Stimulated activated naive CD4-positive, alpha-beta T cell treated with Interleukin-2 at 50 U/mL for 16 hours (primary cell): ENCODE results near the gene GPR68.
"Not testable (repeated sequence)": the region's sequence is repeated elsewhere in the genome, so short reads cannot be mapped to it uniquely, and the experiment has no call there.

Source experiments
- DNase-seq: peaks from one replicate; lab custom pipeline; 2025; lab: John Stamatoyannopoulos, UW

The GPR68 gene

DNA sequence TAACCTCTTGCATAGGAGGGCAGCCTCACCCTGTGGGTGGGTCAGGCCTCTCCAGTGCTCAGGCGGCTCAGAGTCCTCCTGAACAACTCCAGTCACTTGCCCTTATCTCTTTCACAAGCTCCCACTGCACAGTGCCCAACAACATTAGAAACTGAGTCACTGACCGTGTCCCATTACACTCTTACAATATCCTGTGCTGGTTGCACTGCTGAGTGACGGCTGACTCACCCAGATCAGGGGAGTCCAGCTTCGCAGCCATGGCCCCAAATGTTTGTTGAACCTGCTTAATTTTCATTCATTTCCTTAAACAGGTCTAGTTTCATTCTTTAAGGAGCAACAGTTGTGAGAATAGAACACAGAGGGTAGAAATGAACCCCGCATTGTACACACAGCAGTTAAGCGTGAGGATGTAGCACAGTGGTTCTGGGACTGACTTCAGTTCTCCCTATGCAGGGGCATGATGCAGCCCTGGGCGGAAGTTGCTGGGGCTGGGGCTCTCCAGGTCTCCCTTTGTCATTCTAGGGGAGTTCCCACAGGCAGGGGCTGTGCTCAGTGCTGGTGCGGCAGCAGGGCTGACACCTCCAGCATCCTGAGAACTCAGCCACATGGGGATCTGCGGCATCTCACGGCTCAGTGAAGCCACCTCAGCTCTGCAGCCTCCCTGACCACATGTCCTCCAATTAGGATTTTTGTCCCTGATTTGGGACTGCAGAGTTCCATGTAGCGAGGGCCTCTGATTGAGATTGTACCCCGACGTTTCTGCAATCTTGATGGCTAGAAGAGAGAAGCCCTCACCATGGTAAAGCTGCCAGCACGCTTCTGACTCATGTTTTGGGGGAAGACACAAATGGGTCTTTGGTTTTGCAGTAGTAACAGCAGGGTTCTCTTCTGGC is 16.1 kb downstream of the GPR68 start:
- DNase-seq: peak; percentile 87

DNA sequence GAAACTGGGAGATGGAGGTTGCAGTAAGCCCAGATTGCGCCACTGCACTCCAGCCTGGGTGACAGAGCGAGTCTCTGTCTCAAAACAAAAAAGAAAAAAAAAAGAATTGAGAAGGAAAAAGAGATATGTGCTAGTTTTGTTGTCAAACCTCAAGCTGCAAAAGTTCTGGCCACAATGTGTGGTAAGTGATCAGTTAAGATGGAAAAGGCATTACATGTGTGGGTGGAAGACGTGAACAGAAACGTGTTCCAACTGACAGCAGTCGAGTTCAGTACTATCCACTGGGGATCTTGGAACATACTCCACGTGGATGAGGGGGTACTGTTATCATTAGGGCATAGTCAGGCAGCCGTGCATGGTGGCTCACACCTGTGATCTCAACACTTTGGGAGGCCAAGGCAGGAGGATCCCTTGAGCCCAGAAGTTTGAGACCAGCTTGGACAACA is 17.3 kb downstream of the GPR68 start:
- peak; percentile 23 for DNase-seq

DNA sequence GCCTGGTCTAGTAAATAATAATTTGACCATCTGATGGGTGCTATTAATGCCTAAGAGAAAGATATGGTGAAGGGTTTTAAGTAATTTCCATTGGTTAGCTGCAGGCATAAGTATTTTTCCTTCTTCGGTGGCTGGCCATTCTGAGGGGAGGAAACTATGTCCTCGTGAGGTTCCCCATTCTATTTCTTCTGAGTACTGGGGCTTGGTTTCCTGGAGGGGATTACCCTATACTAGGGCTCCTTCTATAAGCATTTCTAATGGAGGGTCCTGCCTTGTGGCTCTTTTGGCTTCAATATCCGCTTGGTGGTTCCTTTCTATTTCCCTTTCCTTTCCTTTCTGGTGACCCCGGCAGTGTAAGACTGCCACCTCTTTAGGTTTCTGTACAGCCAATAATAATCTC is 18.1 kb downstream of the GPR68 start:
- not testable (repeated sequence) for DNase-seq

GRCh38 chr14:91225025-91225424 is 19.5 kb downstream of the GPR68 start:
- no peak for DNase-seq

DNA sequence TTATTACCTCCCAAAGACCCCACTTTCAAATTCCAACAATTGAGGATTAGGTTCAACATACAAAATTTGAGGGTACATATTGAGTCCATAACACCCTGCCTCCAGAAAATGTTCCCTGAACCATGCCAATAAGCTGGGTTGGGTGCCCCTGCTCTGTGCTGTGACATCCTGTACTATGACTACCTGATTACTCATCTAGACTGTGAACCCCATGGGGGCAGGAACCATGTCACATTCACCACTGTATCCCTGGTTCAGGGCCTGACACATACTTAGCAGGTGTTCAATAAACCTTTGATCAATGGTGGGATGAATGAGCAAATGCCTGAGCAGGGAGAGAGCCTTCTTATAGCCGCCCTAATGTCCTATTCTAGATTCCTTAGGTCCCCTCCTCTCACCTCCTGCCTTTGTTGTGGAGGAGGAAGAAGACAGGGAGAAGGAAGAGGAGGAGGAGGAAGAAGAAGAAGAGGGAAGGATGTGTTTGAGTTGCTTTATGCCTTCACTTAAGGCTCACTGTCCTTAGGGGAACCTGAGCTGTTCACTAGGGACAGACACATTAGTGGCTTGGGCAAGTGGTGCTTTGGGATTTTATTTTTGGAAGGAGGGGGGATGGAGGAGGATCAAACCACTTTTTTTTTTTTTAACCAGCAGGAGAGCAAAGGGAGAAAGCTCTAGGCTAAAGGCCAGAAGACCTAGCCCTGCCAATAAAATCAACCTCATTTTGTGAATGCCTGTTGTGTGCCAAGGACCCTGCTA is 21.3 kb downstream of the GPR68 start:
- DNase-seq: peak; percentile 21

GRCh38 chr14:91221270-91221669 is 23.2 kb downstream of the GPR68 start:
- no peak for DNase-seq

DNA sequence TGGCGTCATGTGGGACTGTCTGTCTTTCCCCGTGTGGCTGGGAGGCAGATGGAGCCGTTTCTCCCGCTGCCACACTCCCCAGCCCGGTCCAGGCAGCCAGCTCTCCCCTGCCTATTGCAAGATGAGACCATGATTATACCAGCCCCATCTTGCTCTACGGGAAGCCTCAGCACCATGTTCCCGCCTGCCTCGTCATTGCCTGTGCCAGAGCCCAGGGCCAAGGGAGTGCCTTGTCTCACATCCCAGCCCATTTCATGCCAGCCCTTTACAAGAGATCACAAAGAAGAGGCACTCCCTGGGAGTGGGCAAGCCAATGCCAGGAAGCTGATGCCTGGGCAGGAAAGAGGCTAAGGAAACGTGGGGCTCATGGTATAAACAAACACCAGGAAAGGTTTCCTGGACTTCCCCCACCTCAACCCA is 23.9 kb downstream of the GPR68 start:
- no peak for DNase-seq

GRCh38 chr14:91219517-91220389 is 24.8 kb downstream of the GPR68 start:
- DNase-seq: no peak

DNA sequence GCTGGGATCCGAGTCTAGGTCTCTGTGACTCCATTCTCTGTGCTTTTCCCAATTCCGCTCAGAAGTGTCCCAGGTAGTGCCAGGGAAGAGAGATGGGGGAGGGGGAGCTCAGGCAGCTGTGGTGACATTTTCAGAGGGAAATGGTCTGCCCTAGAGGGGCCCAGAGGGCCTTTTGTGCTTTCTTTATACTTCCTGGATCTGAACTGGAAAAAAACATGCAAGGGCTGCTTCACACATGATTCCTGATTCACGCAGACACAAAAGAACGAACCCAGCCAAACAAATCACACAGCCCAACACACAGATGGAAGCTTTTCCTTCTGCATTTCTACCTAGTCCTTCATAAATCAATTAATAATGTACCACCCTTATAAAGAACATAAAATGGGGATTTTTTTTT is 26.5 kb downstream of the GPR68 start:
- DNase-seq: no peak

- no peak for DNase-seq
Measured at GRCh38 chr14:91216731-91217226, 27.7 kb downstream of the GPR68 start.

- no peak for DNase-seq
Measured at GRCh38 chr14:91215381-91215780, 29.1 kb downstream of the GPR68 start.

GRCh38 chr14:91214306-91214705 is 30.2 kb downstream of the GPR68 start:
- no peak for DNase-seq

GRCh38 chr14:91211017-91211416 is 33.5 kb downstream of the GPR68 start:
- no peak for DNase-seq

GRCh38 chr14:91207008-91207407 is 37.5 kb downstream of the GPR68 start:
- no peak for DNase-seq

- no peak for DNase-seq
Measured at GRCh38 chr14:91205459-91205858, 39.0 kb downstream of the GPR68 start.

DNA sequence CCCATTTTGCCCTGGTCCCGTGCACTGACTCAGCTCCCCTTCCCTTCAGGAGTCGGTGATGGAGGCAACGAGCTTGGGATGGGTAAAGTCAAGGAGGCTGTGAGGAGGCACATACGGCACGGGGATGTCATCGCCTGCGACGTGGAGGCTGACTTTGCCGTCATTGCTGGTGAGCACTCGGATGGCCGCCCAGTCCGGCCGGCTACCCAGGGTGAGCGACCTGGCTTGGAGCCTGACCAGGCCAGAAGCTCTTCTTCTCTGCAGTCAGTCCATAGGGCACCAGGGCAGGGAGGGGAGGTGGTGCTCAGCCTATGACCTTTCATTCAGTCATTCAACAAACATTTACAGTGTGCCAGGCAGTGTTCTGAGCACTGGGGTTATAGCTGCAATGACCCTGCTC is 39.8 kb downstream of the GPR68 start:
- no peak for DNase-seq

DNA sequence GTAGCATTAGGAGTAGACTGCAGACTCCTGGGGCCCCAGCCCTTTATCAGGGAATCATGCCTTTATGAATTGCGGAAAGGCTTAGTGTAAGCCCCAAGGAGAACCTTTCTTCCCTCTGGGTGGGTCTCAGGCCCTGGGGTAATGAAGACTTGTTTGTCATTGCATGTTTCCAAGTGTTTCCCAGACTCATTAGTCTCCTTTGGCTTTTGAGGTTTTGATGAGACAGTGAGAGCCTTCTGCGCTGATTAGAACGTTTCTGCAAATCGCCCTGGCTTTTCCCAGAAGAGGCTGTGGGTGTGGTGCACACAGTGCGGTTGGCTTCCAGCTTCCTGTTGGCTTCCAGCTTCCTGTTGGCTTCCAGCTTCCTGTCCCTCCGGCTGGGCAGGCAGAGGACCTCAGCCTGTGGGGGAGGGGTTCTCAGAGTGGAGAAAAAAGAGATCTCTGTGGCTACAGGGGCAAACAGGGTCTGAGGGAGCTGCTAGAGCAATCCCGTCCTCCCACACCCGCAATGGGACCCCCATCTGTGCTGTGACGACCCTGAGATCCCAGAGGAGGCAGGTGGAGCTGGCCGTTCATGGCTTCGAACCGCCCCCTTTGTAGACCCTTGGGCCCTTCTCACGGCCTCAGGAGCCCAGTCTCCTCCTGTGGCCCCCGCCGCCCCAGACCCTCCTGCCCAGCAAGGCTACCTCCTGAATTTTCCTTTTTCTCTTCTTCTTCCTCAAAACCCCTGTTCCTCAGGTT is 42.1 kb downstream of the GPR68 start:
- DNase-seq: no peak

DNA sequence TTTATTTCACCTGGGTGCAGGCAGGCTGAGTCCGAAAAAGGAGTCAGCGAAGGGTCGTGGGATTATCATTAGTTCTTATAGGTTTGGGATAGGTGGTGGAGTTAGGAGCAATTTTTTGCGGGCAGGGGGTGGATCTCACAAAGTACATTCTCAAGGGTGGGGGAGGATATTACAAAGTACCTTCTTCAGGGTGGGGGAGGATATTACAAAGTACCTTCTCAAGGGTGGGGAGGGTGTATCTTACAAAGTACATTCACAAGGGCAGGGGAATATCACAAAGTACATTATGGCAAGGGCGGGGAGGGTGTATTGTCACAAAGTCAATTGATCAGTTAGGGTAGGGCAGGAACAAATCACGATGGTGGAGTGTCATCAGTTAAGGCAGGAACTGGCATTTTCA is 43.7 kb downstream of the GPR68 start:
- DNase-seq: not testable (repeated sequence)

DNA sequence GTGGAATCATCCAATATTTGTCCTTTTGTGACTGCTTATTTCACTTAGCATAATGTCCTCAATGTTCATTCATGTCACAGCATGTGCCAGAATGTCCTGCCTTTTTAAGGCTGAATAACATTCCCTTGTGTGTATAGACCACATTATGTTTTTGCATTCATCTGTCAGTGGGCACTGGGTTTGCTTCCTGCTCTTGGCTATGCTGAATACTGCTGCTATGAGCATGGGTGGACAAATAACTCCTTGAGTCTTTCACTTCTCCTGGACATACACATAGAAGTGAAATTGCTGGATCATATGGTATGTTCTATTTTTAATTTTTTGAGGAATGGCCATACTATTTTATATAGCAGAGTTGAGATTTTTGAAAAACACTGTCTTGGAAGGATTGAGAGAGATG is 46.9 kb downstream of the GPR68 start:
- no peak for DNase-seq

DNA sequence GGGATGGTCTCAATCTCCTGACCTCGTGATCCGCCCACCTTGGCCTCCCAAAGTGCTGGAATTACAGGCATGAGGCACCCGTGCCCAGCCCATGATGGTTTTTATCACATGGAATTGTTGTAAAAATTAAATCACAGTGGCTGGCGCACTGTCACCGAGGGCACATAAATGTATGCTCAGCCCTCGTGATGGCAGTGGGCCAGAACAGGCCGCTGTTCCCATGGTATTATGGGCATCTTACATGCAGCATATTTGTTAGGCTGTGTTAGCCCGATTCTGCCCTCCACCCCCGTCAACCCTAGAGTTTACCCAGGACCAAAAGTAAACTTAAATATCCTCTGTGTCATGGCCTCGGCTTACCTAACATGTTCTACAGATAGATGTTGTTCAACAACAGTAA is 48.6 kb downstream of the GPR68 start:
- DNase-seq: no peak

DNA sequence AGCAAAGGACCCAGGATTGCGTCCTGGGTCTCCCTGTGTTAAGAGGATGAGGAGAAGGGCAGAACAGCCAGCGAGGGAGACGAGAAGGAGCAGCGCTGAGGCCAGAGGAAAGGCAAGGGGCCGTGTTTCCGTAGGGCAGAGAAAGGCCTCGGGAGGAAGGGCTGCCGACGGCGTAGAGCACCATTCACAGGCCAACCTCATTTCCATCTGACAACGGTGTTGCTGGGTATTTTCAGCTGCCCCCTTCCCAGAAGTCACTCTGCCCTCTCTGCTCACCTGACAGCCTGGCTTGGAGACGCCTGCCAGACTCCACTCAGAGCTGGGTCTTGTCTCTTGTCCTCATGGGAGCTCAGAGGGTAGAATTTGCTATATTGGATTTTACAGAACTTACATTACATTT is 51.4 kb downstream of the GPR68 start:
- no peak for DNase-seq
